Activated CD8-positive, alpha-beta memory T cell treated with anti-CD3 and anti-CD28 coated beads, Interleukin-2, amount 50 U/mL, for 1 hour (primary cell): ENCODE measurements around the gene TAX1BP1.
"Not testable (repeated sequence)": the region's sequence is repeated elsewhere in the genome, so short reads cannot be mapped to it uniquely, and the experiment has no call there.

Source experiments
- DNase-seq: peaks from one replicate; pipeline ENCODE4 v3.0.0-alpha.2; 2020; ENCODE audit errors: extremely low read depth

Gene TAX1BP1

GRCh38 chr7:27843584-27844305 is 103.8 kb downstream of the TAX1BP1 start:
- DNase-seq, result no peak

- DNase-seq, result no peak
Observed at GRCh38 chr7:27846388-27846787, 106.4 kb downstream of the TAX1BP1 start.

DNA sequence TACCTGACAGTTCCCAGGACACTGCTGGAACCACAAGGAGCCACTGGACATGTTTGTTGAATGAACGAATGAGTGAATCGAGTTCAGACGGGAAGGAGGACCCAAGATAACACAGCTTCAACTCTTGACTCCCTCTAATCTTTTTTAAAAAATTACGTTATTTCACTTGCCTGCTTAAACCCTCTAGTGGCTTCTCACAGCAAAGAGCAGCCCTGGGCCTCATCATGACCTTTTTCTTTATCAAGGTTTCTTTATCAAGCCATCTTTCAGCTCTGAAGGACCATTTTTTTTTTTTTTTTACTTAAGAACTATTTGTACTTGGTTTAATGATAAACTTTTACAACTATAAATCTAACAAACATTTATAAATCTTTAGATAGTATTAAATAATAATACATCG is 110.6 kb downstream of the TAX1BP1 start:
- no peak for DNase-seq

DNA sequence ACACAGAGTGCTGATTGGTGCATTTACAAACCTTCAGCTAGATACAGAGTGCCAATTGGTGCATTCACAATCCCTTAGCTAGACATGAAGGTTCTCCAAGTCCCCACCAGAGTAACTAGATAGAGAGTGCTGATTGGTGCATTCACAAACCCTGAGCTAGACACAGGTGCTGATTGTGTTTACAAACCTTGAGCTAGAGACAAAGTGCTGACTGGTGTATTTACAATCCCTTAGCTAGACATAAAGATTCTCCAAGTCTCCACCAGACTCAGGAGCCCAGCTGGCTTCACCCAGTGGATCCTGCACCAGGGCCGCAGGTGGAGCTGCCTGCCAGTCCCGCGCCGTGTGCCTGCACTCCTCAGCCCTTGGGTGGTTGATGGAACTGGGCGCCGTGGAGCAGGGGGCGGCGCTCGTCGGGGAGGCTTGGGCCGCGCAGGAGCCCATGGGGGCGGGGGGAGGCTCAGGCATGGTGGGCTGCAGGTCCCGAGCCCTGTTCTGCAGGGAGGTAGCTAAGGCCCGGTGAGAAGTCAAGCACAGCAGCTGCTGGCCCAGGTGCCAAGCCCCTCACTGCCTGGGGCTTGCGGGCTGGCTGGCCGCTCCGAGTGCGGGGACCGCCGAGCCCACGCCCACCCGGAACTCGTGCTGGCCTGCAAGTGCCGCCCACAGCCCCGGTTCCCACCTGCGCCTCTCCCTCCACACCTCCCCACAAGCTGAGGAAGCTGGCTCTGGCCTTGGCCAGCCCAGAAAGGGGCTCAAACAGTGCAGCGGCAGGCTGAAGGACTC is 116.9 kb downstream of the TAX1BP1 start:
- not testable (repeated sequence) for DNase-seq

DNA sequence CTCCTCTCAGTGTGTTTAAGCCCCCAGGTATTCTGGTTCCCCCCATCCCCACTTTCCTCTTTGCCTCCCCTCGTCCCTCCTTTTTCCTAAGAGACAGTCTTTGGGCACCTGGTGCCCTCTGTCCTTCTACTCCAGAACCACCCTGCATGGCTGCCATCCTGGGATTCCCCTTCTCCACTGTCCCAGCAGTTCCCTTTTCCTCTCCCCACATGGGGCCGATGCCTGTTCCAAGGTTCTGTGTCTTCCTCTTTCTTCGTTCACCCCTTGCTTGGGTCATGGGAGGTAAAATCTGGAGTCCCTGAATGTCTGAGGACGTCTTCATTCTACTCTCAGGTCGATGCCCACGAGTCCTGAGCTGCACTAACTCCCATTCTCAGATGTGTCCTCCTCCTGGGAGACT is 120.8 kb downstream of the TAX1BP1 start:
- DNase-seq, result no peak

DNA sequence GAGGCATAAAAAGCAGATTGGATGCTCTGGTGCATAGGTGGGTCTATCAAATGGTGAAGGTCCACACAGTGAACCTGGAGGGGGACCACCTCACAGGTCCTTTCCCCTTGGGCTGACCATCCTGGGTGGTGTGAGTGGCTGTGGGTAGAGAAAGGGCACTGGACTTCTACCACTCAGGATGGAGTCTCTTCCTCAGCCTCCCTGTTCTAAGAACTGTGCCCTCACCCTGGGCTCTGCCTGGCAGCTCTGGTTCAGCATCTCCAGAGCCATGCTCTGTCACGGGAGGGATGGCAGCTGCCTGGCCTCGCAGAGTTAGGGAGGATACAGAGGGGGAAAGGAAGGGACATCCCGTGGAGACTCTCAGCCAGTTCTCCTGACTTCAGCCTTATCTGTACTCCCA is 121.8 kb downstream of the TAX1BP1 start:
- DNase-seq, result no peak

GRCh38 chr7:27863880-27864279 is 123.9 kb downstream of the TAX1BP1 start:
- no peak for DNase-seq

DNA sequence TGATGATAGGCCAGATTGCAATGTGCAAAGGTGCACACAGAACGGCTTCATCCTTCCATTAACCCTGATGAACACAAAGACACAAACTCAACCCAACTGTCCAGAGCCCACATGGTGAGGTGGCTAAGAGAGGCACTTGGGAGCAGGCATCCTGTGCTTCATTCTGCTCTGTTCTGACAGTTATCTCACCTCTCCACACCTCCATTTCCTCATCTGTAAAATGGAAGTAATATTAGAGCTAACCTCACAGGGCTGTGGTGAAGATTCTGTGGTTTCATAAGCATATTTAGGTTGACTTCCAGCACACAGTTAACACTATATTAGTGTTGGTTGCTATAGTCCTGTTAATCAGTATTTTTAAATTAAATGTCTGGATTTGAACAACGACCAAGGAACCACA is 126.3 kb downstream of the TAX1BP1 start:
- no peak for DNase-seq

- no peak for DNase-seq
Observed at GRCh38 chr7:27866828-27867672, 127.1 kb downstream of the TAX1BP1 start.

- DNase-seq, result no peak
Observed at GRCh38 chr7:27868131-27868550, 128.2 kb downstream of the TAX1BP1 start.

- DNase-seq, result no peak
Observed at GRCh38 chr7:27869056-27869455, 129.1 kb downstream of the TAX1BP1 start.

DNA sequence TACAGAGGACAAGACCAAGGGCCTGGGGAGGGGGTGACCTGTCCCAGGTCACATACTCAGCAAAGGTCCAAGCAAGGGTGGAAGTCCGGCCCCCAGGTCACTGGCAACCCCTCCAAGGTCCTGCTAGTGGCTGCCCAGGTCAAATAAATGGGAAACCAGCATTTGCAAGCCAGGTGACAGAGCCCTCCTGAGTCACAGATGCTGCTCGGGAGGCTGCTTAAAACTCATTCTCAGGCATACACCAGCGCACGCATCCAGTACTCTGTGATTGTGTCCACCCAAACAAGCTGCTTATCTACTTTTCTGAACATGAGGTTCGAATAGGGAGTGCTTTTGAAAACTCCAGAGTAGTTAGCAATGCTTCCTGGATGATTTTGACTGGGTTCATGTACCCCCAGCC is 130.6 kb downstream of the TAX1BP1 start:
- no peak for DNase-seq

- no peak for DNase-seq
Observed at GRCh38 chr7:27871086-27871485, 131.1 kb downstream of the TAX1BP1 start.

DNA sequence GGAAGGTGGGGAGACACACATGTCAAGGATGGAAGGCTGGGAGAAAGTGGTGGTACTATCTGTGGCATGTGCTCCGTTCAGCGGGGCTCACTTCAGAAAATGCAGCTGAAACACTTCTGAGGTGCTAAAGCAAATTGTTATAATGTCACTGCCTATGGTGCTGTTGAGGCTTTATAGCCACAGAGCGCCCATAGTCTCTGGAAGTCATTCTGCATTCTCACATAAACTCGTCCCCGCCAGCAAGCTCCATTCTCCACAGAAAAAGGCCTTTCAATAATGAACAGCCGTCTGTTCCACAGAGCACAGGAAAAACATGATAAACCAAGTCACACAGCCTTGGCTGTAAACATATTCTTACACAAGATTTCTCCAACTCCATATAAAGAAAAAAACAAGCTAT is 131.9 kb downstream of the TAX1BP1 start:
- DNase-seq, result no peak

DNA sequence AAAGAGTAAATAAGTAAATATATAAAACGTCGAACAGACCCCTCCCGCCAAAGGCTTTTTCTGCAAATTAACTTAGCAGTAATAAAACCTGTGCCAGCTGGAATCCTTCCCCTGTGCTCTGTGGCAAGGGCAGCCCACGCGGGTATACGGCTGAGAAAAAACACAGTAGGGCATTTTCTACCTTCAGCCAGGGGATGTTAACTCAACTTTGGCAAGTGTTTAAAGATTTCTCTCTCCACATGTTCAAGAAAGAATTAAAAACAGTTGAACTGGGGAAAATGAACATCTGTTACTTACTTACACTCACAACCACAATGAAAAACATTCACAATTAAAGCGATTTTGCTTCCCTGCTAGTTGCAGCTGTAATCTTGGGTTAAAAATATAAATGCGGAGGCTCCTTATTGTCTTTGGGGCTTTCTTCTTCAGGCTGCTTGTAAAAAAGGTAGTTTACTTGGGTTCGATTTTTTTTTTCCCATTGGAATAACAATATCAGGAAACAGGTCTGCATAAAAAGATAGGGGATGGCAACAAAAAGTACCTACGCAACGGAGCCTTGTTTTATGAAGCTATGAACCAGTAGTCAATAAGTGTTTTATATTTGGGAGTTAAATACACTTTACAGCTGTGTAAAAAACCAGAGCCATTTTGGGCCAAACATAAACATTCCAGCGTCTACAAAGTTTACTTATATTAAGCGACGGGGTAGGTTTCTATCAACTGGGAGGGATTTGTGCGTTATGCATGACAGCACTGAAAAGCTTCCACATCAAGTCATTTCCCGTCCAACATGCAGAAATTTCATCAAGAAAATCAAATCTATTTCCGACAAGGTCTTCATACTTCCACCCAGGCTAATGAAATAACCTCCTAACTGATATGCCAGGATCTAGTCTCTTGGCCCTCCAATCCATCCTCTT is 132.7 kb downstream of the TAX1BP1 start:
- no peak for DNase-seq

GRCh38 chr7:27873981-27874957 is 134.3 kb downstream of the TAX1BP1 start:
- DNase-seq, result no peak

DNA sequence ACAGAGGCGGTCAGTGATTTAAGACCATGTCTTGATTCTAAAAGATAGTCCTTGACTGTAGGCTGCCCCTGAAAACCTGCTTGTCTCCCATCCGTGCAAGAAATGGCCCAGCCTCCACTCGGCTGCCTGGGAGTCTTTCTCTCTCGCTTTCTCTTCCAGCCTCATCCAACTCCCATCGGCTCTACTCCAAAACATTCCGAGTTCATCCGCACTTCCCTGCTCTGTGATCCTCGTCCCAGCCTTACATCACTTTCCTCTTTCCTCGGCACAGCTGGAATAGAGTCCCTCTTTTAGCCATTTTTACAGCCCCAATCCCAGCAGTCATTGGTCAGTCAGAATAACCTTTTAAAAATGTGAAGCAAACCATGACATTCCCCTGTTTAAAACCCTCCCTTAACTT is 135.1 kb downstream of the TAX1BP1 start:
- DNase-seq, result no peak

- DNase-seq, result no peak
Observed at GRCh38 chr7:27875832-27876231, 135.9 kb downstream of the TAX1BP1 start.

DNA sequence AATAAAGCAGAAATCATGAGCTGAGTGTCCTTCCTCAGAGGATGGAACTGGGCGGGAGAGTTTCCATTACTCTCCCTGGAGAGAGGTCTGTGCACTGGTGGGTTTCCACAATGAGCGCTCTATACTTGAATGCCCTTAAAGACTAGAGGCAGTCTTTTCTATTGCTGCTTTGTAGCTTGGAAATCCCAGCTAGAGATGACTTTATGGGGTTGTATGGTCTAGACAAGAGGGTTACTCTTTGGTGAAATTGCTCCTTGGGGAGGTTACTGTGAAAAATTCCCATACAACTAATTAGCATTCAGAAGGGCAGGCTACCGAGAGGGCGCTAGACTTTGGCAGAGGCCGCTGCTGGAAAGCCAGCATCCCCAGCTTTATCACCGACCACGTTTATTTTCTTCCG is 136.8 kb downstream of the TAX1BP1 start:
- DNase-seq, result no peak
